Prostate gland (tissue), 2 donors: ENCODE measurements around the gene CHMP6. TPM values are rescaled to one million over a fixed set of nuclear protein-coding genes. Genes with fewer than 3 reads are reported as not detected.

Experiments used
- DNase-seq: peaks from one replicate; pipeline ENCODE4 v3.0.0-alpha.2; 2019; ENCODE audit warnings: low spot score
- H3K27ac ChIP-seq, 2 donors: fragments of 200-600 bp; sonication (generic); 2 replicates each; pipeline ENCODE4 v1.5.1; 2017 to 2019
- H3K27me3 ChIP-seq: fragments of 200-600 bp; sonication (generic); replicated peaks from 2 replicates; pipeline ENCODE4 v1.5.1; 2019; ENCODE audit not compliant: insufficient read depth
- H3K36me3 ChIP-seq, 2 donors: fragments of 200-600 bp; sonication (generic); 1 replicate in 1 of 2; 2 replicates in 1 of 2; pipeline versions ENCODE4 v1.5.1 to v1.8.1; 2017 to 2019
- H3K4me1 ChIP-seq: fragments of 200-600 bp; sonication (generic); replicated peaks from 2 replicates; pipeline ENCODE4 v1.5.1; 2019
- H3K4me3 ChIP-seq, 2 donors: fragments of 200-600 bp; sonication (generic); 2 replicates each; pipeline ENCODE4 v1.5.1; 2017 to 2019
- H3K9me3 ChIP-seq: fragments of 200-600 bp; sonication (generic); 2 replicates; pipeline ENCODE4 v1.5.1; 2017
- POLR2A ChIP-seq: fragments of 450-650 bp; IDR thresholded peaks from one replicate; pipeline ENCODE4 v1.6.1; 2016; ENCODE audit warnings: antibody characterized with exemption, mild to moderate bottlenecking
- POLR2AphosphoS5 ChIP-seq: sonication (generic); formaldehyde crosslinking; IDR thresholded peaks from one replicate; pipeline ENCODE4 v1.6.1; 2017; ENCODE audit warnings: antibody characterized with exemption
- WGBS: methylation state at CpG from one replicate; pipeline ENCODE4 v1.1.5; 2018; 5-methylcytosine and 5-hydroxymethylcytosine counted together
- intact Hi-C: fragments of 100-400 bp; cut with DNase I; formaldehyde crosslinking; loops from one replicate; pipeline ENCODE4 v1.14.2; 2022
- total RNA-seq, 2 donors: library from RNA; depleted of rRNA; stranded (reverse); fragments of >200 nt; gene quantifications; one replicate each; pipeline ENCODE4 v1.1.0, GENCODE V29; 2016
- TF ChIP-seq, protein P1 (sequence below), 4 experiments: fragments of 200-600 bp in 2 of 4; fragments of 450-650 bp in 2 of 4; sonication (generic) in 2 of 4; IDR thresholded peaks; 1 replicate in 3 of 4; 2 replicates in 1 of 4; pipeline ENCODE4 v1.5.1; 2016 to 2019; ENCODE audit warnings: antibody characterized with exemption in 4 of 4, mild to moderate bottlenecking in 2 of 4, moderate library complexity in 2 of 4

Gene CHMP6
- total RNA-seq, 2 donors from 2014 or later = 30.6 to 35.3 TPM

DNA sequence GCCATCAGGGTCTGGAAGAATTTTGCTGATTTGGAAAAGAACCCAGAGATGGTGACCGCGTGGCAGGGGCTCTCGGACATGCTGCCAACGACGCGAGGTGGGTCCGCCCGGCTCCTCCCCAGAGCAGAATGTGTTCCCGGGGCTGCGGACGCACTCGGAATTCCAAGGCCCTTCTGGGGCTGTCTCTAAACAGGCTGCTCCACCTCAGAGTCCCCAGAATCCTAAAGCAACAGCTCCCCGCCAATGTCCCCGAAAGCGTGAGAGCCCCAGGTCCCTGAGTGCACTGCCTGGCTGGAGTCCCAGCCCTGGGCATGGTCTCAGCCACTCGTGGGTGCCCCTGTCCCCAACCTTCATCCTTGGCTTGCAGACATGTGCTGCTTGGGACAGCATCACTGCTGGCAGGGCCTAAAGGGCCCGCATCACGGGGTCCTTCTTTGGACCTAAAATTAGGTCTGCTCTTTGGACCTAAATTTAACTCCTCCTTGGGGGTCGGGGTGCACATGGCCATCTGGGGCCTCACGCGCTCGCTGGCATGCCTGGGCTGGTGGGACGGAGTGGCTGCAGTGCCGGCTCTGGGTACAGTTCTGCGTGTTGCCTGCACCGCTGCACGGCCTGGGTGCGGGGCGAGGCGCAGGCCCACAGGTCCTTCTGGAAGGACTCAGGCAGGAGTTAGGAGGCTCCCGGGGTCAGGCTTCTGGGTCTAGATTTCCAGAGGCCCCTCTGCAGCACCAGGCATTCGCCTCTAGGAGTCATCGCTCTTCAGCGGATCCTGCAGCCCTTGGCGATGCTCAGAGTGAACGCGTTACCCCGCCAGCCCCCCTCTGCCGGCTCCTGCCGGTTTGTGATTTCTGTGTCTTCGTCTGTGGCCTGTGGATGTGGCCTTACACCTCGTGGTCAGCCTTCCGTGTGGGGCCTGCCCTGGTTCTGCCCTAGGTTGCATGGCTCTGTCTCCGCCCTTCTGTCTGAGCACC is 41.9 kb upstream of the CHMP6 start:
- H3K27ac ChIP-seq = no peak overlapping the region
- 86% methylated on average over 38 of the region's 44 CpGs for WGBS
- H3K4me3 ChIP-seq = no peak overlapping the region
- H3K4me1 ChIP-seq = no peaks in the 10 kb centered on the region
- H3K9me3 ChIP-seq = no peaks in the 10 kb centered on the region
- DNase-seq = no peak
- no peaks in the 10 kb centered on the region for H3K27me3 ChIP-seq
- no peak for TF ChIP-seq POLR2A
- TF ChIP-seq, protein P1, sequence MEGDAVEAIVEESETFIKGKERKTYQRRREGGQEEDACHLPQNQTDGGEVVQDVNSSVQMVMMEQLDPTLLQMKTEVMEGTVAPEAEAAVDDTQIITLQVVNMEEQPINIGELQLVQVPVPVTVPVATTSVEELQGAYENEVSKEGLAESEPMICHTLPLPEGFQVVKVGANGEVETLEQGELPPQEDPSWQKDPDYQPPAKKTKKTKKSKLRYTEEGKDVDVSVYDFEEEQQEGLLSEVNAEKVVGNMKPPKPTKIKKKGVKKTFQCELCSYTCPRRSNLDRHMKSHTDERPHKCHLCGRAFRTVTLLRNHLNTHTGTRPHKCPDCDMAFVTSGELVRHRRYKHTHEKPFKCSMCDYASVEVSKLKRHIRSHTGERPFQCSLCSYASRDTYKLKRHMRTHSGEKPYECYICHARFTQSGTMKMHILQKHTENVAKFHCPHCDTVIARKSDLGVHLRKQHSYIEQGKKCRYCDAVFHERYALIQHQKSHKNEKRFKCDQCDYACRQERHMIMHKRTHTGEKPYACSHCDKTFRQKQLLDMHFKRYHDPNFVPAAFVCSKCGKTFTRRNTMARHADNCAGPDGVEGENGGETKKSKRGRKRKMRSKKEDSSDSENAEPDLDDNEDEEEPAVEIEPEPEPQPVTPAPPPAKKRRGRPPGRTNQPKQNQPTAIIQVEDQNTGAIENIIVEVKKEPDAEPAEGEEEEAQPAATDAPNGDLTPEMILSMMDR (IDR thresholded peaks at IDR 0.05) = no peak
- no peak for TF ChIP-seq POLR2AphosphoS5
- H3K36me3 ChIP-seq = no peaks in the 10 kb centered on the region
- intact Hi-C loops = no loop called here

DNA sequence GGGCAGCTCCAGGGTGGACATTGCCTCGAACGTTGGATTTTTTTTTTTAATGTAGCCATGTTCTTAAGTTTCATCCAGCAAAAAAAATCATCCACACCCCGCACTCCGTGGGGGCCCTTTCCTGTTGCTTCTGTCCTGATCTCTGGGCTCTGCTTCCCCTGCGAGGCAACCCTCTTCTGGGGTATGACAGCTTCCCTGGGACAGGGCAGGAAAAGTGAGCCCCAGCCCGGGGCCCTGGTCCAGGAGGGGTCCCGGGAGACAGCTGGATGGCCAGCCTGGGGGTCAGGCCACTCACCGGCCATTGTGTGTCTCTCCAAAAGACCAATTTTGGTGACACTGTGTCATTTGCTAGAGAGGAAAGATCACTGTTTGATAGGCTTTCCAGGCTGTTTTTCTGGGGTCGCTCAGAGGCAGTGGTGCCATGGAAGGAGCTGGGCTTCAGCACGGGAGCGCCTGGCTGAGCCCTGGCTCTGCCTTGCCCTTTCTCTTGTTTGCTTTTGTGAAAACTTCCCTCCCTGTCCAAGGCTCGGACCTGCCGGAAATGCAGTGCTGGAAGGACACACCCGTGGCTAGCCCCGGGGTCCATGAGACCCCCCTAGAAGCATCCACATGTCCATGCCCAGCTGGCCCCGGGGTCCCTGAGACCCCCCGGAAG is 41.0 kb upstream of the CHMP6 start:
- Histone ChIP-seq H3K27me3 (no peaks in the 10 kb centered on the region), H3K27ac (no peak overlapping the region), H3K4me1 (no peaks in the 10 kb centered on the region), H3K9me3 (no peaks in the 10 kb centered on the region), H3K36me3 (no peaks in the 10 kb centered on the region), H3K4me3 (no peak overlapping the region)
- DNase-seq = no peak
- TF ChIP-seq POLR2A = no peak
- no peak for TF ChIP-seq POLR2AphosphoS5
- TF ChIP-seq, protein P1 (IDR thresholded peaks at IDR 0.05) = no peak
- WGBS = 86% methylated on average over 17 of the region's 17 CpGs
- intact Hi-C loops = no loop called here

DNA sequence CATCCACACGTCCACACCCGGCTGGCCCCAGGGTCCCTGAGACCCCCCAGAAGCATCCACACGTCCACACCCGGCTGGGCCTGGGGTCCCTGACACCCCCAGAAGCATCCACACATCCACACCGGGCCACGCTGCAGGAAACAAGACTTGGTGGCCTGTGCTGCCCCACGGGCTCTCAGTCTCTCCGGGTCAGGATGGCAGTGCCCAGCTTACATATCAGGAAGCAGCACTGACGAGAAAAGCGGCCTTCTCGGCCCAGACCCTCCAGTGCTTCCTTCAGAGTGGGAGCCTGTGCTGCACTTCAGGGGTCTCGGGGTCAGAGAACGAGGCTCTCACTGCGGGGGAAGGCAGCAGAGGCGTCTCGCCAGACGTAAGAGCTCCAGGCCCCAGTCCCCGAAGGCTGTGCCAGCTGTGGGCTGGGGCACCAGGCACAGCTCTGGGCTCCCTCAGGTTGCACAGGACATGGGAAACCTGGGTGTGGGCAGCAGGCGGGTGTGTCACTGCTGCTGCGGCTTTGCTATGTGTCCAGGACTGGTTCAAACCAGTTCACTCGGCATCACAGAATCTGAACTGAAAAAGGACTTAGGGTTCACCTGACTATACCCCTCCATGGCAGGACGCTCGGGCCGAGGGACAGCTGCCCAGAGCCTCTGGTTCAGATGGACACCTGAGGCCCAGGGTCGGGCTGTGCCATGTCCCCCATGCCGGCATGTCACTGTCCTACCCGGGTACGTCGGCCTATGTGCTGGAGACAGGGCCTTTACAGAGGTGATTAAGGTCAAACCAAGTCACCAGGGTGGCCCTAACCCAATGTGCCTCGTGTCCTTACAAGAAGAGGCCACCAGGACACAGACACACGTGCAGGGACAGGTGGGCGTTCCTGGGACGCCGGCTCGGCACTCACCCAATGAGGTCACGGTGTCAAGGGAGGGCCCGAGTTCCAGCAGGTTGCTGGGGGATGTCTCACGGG is 40.2 kb upstream of the CHMP6 start:
- H3K36me3 ChIP-seq = no peaks in the 10 kb centered on the region
- intact Hi-C loops = no loop called here
- TF ChIP-seq POLR2AphosphoS5 (no peak), POLR2A (no peak)
- TF ChIP-seq, protein P1 (IDR thresholded peaks at IDR 0.05) = no peak
- H3K4me1 ChIP-seq = no peaks in the 10 kb centered on the region
- WGBS = 87% methylated on average over 36 of the region's 38 CpGs
- H3K4me3 ChIP-seq = no peak overlapping the region
- no peaks in the 10 kb centered on the region for H3K27me3 ChIP-seq
- H3K9me3 ChIP-seq = no peaks in the 10 kb centered on the region
- no peak for DNase-seq
- H3K27ac ChIP-seq = no peak overlapping the region

DNA sequence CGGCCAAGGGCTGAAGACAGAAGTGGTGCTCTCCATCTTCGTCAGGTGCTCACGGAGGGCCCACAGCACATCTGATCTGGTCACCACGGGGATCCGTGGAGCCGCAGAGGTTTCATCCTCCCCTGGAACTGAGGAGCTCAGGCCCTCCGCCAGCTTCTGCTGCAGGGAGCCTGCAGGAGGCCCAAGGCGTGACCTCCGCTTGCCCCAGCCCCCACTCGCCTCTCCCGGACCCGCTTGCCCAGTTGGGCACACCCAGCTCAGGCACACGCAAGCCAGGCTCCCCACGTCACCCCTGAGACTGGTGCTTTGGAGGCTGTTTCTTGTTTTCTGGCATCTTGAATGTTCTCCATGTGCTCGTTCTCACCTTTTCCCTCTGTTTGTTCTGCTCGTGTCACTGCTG is 39.4 kb upstream of the CHMP6 start:
- Histone ChIP-seq H3K9me3 (no peaks in the 10 kb centered on the region), H3K36me3 (no peaks in the 10 kb centered on the region), H3K4me3 (no peak overlapping the region), H3K27ac (no peak overlapping the region), H3K4me1 (no peaks in the 10 kb centered on the region), H3K27me3 (no peaks in the 10 kb centered on the region)
- DNase-seq = no peak
- WGBS = 87% methylated on average over 16 of the region's 16 CpGs
- TF ChIP-seq, protein P1 (IDR thresholded peaks at IDR 0.05) = no peak
- TF ChIP-seq POLR2AphosphoS5 = no peak
- TF ChIP-seq POLR2A = no peak
- intact Hi-C loops = no loop called here
